Omental fat pad (tissue), 4 donors: ENCODE results near the gene NOL11. TPM values are rescaled to one million over a fixed set of nuclear protein-coding genes. Genes with fewer than 3 reads are reported as not detected.
A peak's percentile ranks its signal among the peaks of the same experiment; 100 is the strongest.
"Not testable (repeated sequence)": the region's sequence is repeated elsewhere in the genome, so short reads cannot be mapped to it uniquely, and the experiment has no call there.

ENCODE experiments used
- ATAC-seq: fragments of 150-250 bp; one replicate; pipeline ENCODE4 v1.9.1; 2016; ENCODE audit warnings: mild to moderate bottlenecking, moderate library complexity; ENCODE audit not compliant: low FRiP score
- DNase-seq: peaks from one replicate; pipeline ENCODE4 v3.0.0-alpha.2; 2019; ENCODE audit warnings: low spot score
- CTCF ChIP-seq, 3 donors: fragments of 450-650 bp; IDR thresholded peaks; one replicate each; pipeline ENCODE4 v1.5.1; 2016 to 2017; ENCODE audit warnings: antibody characterized with exemption in 3 of 3, mild to moderate bottlenecking in 3 of 3, moderate library complexity in 2 of 3
- total RNA-seq, 4 donors: library from RNA; depleted of rRNA; stranded (reverse); fragments of >200 nt; gene quantifications; one replicate each; pipeline ENCODE4 v1.1.0, GENCODE V29; 2016

The NOL11 gene
- total RNA-seq, 4 donors from 2014 or later = 22.1 to 44.2 (median 28.2) TPM

DNA sequence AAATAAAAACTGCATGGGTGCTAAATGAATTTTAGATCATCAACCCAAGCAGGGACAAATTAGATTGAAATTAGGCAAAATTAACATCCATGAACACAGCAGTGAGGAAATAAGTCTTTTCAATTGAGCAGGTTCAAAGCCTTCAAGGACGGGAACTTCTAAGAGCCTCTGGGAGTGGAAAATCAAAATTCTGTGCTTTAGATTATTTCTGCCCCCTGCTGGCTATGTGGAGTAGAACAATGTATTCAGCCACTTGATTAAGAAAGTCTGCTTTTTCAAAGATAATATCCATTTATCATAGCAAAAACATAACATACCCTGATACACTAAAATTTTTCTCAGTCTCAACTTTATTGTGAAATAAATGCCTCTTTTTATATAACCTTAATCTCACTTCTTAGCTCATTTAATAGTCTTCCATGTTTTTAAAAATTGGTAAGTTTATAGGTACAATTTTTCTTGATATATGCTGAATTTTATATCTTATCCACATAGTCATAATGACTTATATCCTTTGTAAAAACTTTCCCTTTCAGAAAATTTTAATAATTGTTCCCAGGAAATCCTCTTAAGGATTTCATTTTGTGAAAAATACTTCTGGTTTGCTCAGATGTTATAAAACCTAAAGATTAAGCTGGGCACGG is 28.1 kb upstream of the NOL11 start:
- DNase-seq = no peak
- ATAC-seq = peak; percentile 68
- peak in 2 of 3 donors; percentile 60 to 62 for TF ChIP-seq CTCF (IDR thresholded peaks at IDR 0.05)

DNA sequence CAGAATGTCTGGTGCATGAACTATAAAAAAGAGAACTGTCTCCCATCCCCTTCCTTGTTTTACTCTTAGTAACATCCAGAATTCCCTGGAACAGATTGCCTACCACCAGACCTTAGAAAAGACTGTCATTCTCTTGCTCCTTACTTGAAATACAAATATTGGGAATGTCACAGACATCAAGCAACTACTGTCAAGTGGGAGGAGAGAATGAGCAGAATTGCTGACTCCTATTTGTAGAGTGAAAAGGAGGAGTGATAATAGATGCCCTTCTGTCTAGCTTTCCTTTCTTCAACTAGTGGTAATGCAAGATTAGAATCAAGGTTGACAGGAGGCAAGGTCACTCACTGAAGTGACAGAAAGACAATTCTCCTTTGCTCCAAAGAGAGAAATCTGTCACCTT is 23.9 kb upstream of the NOL11 start:
- no peak for TF ChIP-seq CTCF (IDR thresholded peaks at IDR 0.05)
- no peak for DNase-seq
- no peak for ATAC-seq

GRCh38 chr17:67696347-67696746 is 21.4 kb upstream of the NOL11 start:
- no peak for TF ChIP-seq CTCF (IDR thresholded peaks at IDR 0.05)
- ATAC-seq (no peak), DNase-seq (no peak)

DNA sequence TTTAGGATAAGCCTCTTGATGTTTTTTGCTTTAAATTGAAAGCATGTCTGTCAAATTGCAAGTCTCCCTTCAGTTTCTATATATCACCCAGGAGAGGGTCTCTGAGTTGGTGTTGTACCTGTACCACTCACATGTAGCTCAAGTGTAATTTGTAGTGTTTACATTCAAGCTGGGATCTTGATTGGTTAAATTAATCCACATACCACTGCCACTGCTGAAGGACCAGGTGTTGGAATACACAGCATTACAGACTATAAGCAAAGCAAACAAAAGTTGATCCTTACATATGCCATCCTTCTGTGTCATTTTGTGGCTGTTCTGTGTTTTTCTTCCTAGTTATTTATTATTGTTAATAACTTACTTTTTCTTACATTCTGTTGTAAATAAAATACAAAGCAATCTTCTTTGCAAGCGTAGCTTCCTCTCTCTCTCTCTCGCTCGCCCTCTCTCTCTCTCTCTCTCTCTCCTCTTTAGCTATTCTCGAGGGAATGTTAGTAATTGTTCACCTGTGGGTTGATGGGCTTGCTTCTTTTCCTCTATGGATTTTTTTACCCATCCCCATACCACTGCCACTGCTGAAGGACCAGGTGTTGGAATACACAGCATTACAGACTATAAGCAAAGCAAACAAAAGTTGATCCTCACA is 20.8 kb upstream of the NOL11 start:
- no peak for ATAC-seq

DNA sequence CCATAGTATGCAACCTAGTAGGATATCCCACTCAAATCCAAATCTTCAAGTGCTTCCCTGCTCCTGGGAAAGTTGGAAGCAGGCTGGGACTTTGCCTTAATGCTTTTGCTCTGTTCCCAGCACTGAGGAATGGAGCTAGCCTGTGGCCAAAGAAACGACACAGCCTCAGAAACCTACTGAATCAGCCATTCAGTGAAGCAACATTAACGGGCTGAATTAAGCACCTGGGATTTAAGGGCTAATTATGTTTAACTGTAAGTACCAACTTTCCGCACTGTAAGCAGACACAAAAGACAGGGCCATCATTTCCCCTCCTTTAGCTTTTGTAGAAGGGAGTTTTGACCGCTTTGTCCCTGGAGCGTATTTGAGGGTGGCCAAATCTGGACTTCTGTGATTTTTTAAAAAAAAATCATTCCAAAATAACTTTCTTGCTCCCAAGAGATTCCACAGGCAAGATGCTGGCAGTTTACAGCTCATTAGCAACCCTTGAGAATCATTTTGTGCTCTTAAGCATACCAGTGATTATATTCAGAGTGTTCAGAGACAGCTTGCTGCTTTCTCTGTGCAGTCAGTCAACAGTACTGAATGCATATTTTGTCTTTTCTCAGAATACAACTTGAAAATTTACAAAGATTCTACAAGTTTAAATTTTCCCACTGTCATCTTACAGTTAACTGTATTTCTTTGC is 17.6 kb upstream of the NOL11 start:
- ATAC-seq (no peak), DNase-seq (no peak)
- TF ChIP-seq CTCF (IDR thresholded peaks at IDR 0.05) = no peak

More for the DNA sequence above, 20.8 kb upstream of the NOL11 start:
- no peak for TF ChIP-seq CTCF (IDR thresholded peaks at IDR 0.05)
- no peak for DNase-seq

DNA sequence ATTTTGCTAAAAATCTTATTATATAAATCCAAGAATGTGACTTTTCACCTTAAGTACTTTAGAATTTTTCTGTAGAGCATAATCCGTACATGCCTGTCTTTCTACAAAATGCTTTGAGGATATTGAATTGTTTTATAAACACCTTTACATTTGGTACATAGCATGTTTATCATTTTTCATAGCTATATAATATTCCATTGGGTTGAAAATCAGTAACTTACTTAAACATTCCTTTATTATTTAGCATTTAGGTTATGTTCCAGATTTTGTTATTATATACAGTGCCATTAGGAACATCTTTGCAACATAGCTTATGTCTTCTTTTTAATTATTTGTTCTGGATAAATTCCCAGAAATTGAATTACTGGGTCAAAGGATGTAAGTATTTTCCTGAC is 17.0 kb upstream of the NOL11 start:
- no peak for DNase-seq
- no peak for TF ChIP-seq CTCF (IDR thresholded peaks at IDR 0.05)
- ATAC-seq = no peak

- not testable (repeated sequence) for ATAC-seq, DNase-seq
Measured at GRCh38 chr17:67702861-67703260, 14.9 kb upstream of the NOL11 start.
